Psoas muscle (tissue), 8 donors: ENCODE measurements around the gene GDF7. TPM values are rescaled to one million over a fixed set of nuclear protein-coding genes. Genes with fewer than 3 reads are reported as not detected.

Source experiments
- ATAC-seq, 4 donors: fragments of 200-7000 bp; cut with Tn5 transposase; one replicate each; pipeline ENCODE4 v1.9.1; 2020; ENCODE audit warnings: moderate library complexity in 3 of 4, mild to moderate bottlenecking in 2 of 4
- DNase-seq, 2 donors: peaks; one replicate each; pipeline ENCODE4 v3.0.0-alpha.2; 2020
- H3K27ac ChIP-seq: fragments of 200-600 bp; one replicate; pipeline ENCODE4 v1.8.0; 2022
- H3K27me3 ChIP-seq, 3 donors: fragments of 200-600 bp in 1 of 3; one replicate each; pipeline versions ENCODE4 v1.6.1 to v1.8.0; 2013 to 2022; ENCODE audit warnings: low read length in 2 of 3, mild to moderate bottlenecking in 2 of 3, moderate library complexity in 1 of 3; ENCODE audit not compliant: insufficient read depth in 3 of 3
- H3K36me3 ChIP-seq, 2 donors: fragments of 200-600 bp in 1 of 2; one replicate each; pipeline versions ENCODE4 v1.6.1 to v1.8.0; 2013 to 2022; ENCODE audit warnings: low read depth in 1 of 2, mild to moderate bottlenecking in 1 of 2, moderate library complexity in 1 of 2; ENCODE audit not compliant: insufficient read depth in 1 of 2
- H3K4me1 ChIP-seq: fragments of 200-600 bp; one replicate; pipeline ENCODE4 v1.8.0; 2022
- H3K4me3 ChIP-seq: fragments of 200-600 bp; one replicate; pipeline ENCODE4 v1.8.0; 2022; ENCODE audit warnings: mild to moderate bottlenecking
- H3K9me3 ChIP-seq: fragments of 200-600 bp; one replicate; pipeline ENCODE4 v1.8.0; 2022
- WGBS, 3 donors: extraction: QIAGEN DNeasy Blood & Tissue Kit; methylation state at CpG; one replicate each; pipeline versions ENCODE4 v1.1.6 to v1.1.7; 2013; 5-methylcytosine and 5-hydroxymethylcytosine counted together
- intact Hi-C, 2 donors: fragments of 100-400 bp; cut with DNase I; formaldehyde crosslinking; loops; one replicate each; pipeline versions ENCODE4 v1.11.0 to v1.14.2; 2022
- polyA plus RNA-seq, 3 donors: library from polyadenylated mRNA; stranded (reverse); fragments of 200-250 nt; gene quantifications; one replicate each; pipeline ENCODE4 v1.2.3, GENCODE V29; 2013
- total RNA-seq, 4 donors: library from RNA; stranded (reverse); fragmentation: NEBNext Ultra II Directional in 2 of 4; extraction: Animal tissue kit (Norgen Biotek cat#: 25700) in 2 of 4; gene quantifications; one replicate each; pipeline versions ENCODE4 v1.2.1 to v1.2.4, GENCODE V29; 2021 to 2023
- TF ChIP-seq, protein P1 (sequence below): fragments of 200-600 bp; IDR thresholded peaks from one replicate; pipeline ENCODE4 v1.8.0; 2022; ENCODE audit warnings: antibody characterized with exemption
- donor health status: healthy with polysubstance abuse.
- donor health status: DM: no; HTN: no; CAD: no; lungs with moderate emphysema.
- donor health status: Bipolar disorder and iron deficiency.
- donor health status: healthy.
- donor health status: DM: yes; HTN: yes; CAD: no.
- donor health status: DM: no; HTN: no; CAD: no.
- donor health status: DM: no; HTN: no; CAD: no.
- donor health status: DM: yes; HTN: yes; CAD: no.

Gene GDF7
- total and polyA plus RNA-seq, 7 donors, result 0.03 to 0.94 (median 0.04) TPM

DNA sequence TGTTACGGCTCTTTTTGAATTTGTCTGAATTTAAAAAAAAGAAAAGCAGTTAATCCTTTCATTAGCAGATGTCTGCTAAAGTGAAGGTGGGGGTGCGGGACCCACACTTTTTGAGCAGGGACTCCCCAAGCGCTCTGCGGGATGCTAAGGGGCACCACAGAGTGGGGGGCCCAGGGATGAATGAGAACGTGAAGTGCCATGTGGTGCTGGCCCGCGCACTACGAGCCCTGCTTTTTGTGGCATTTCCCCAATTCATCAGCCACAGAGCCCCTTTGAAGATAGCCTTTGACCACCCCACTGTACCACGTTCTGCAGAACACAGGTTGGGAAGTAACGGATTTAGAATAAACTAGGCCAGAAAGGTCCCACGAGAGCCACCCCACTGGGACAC lies 44.7 kb upstream of the GDF7 start:
- Histone ChIP-seq H3K27ac (peak overlapping the region; percentile 70), H3K9me3 (no peaks in the 10 kb centered on the region), H3K4me1 (peaks cover 53% of the 10 kb centered on the region), H3K36me3 (peaks cover 0 to 30% of the 10 kb centered on the region in 2 donors), H3K27me3 (no peaks in the 10 kb centered on the region), H3K4me3 (no peak overlapping the region)
- TF ChIP-seq, protein P1, sequence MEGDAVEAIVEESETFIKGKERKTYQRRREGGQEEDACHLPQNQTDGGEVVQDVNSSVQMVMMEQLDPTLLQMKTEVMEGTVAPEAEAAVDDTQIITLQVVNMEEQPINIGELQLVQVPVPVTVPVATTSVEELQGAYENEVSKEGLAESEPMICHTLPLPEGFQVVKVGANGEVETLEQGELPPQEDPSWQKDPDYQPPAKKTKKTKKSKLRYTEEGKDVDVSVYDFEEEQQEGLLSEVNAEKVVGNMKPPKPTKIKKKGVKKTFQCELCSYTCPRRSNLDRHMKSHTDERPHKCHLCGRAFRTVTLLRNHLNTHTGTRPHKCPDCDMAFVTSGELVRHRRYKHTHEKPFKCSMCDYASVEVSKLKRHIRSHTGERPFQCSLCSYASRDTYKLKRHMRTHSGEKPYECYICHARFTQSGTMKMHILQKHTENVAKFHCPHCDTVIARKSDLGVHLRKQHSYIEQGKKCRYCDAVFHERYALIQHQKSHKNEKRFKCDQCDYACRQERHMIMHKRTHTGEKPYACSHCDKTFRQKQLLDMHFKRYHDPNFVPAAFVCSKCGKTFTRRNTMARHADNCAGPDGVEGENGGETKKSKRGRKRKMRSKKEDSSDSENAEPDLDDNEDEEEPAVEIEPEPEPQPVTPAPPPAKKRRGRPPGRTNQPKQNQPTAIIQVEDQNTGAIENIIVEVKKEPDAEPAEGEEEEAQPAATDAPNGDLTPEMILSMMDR, result no peak
- peak in 1 of 2 donors; percentile 25 for DNase-seq
- no peak for ATAC-seq
- intact Hi-C loops, result loop anchor here in 1 of 2 donors (5.0 kb wide), 1 partner anchor 85 kb away; no protein-coding TSS in a partner anchor
- 70 to 81% (median 71%) methylated on average over 11 of the region's 11 CpGs for WGBS, 3 donors

DNA sequence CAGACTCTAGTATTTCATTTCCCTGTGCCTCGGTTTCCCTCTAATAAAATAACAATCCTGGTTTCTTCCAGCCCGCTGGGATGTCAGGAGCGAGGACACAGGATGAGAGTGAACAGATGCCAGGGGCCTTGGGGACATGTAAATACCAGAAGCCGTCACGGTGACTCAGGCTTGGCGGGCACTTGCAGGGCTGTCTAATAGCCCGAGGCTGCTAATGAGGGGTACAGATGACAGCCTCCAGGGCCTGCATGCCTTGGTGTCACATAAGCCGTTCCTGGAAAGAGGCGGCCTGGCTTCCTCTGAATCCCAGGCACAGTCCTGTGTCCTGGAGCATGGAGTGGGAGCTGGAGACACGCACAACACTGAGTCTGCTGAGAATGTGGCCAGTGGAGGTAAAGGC lies 44.2 kb upstream of the GDF7 start:
- H3K9me3 ChIP-seq, result no peaks in the 10 kb centered on the region
- TF ChIP-seq, protein P1, result no peak
- no peaks in the 10 kb centered on the region for H3K27me3 ChIP-seq
- H3K4me3 ChIP-seq, result no peak overlapping the region
- 17 to 23% (median 21%) methylated on average over 10 of the region's 10 CpGs for WGBS, 3 donors
- intact Hi-C loops, result loop anchor here in 1 of 2 donors (5.0 kb wide), 1 partner anchor 85 kb away; no protein-coding TSS in a partner anchor
- peak; percentile 85 to 96 for DNase-seq
- H3K36me3 ChIP-seq, result peaks cover 0 to 30% of the 10 kb centered on the region in 2 donors
- peaks cover 49% of the 10 kb centered on the region for H3K4me1 ChIP-seq
- peak overlapping the region; percentile 70 for H3K27ac ChIP-seq
- peak; percentile 84 to 87 (median 86) for ATAC-seq

DNA sequence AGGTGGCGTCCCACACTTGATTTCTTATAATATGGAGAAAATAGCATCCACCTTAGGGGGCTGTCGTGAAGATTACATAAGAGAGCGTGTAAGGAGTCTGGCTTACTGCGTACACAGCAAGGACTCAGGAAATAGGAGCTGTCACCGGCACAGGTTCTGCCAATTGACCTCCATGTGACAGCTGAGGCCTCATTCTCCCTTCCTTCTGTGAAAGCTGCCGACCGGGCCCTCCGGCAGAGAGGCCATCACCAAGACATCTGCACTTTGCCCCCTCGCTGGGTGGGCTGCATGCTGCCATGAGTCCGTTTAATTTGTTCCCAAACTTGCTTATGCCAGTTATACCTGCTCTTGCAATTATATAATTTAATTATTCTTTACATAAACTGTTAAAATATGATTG lies 43.7 kb upstream of the GDF7 start:
- intact Hi-C loops, result loop anchor here in 1 of 2 donors (5.0 kb wide), 1 partner anchor 86 kb away; no protein-coding TSS in a partner anchor
- Histone ChIP-seq H3K4me1 (peaks cover 45% of the 10 kb centered on the region), H3K27ac (peak overlapping the region; percentile 70), H3K9me3 (no peaks in the 10 kb centered on the region), H3K4me3 (no peak overlapping the region), H3K36me3 (peaks cover 0 to 30% of the 10 kb centered on the region in 2 donors), H3K27me3 (no peaks in the 10 kb centered on the region)
- ATAC-seq, result peak in 1 of 4 donors; percentile 62
- TF ChIP-seq, protein P1, result no peak
- WGBS, 3 donors, result 37 to 46% (median 45%) methylated on average over 10 of the region's 10 CpGs
- peak in 1 of 2 donors; percentile 46 for DNase-seq

DNA sequence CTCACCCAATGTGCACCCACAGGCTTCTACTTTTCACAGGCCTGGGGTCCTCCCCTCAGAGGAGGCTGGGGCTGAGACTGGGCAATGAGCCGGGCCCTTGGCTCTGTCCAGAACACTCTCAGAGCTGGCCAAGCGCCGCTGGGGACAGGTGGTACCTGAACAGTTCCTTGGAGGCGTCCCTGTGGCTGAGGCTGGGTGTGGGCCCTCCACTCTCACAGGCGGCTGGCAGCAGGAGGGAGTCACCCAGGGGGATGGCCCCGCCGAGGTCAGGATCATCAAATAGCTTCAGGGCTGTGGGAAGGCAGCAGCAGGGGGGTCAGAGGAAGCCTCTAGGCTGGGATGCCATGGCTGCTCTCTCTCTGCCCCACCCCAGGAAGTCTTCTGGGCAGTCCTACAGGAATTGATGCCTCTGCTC lies 43.2 kb upstream of the GDF7 start:
- no peak overlapping the region for H3K4me3 ChIP-seq
- peaks cover 0 to 30% of the 10 kb centered on the region in 2 donors for H3K36me3 ChIP-seq
- WGBS, 3 donors, result 77 to 88% (median 86%) methylated on average over 6 to 7 of the region's 7 CpGs
- ATAC-seq (no peak), DNase-seq (peak in 1 of 2 donors; percentile 53)
- no peaks in the 10 kb centered on the region for H3K9me3 ChIP-seq
- no peaks in the 10 kb centered on the region for H3K27me3 ChIP-seq
- intact Hi-C loops, result loop anchor here in 1 of 2 donors (5.0 kb wide), 1 partner anchor 86 kb away; no protein-coding TSS in a partner anchor
- peaks cover 40% of the 10 kb centered on the region for H3K4me1 ChIP-seq
- H3K27ac ChIP-seq, result no peak overlapping the region
- TF ChIP-seq, protein P1, result no peak
